ENCODE data around the gene PRR5.

PRR5 gene

DNA sequence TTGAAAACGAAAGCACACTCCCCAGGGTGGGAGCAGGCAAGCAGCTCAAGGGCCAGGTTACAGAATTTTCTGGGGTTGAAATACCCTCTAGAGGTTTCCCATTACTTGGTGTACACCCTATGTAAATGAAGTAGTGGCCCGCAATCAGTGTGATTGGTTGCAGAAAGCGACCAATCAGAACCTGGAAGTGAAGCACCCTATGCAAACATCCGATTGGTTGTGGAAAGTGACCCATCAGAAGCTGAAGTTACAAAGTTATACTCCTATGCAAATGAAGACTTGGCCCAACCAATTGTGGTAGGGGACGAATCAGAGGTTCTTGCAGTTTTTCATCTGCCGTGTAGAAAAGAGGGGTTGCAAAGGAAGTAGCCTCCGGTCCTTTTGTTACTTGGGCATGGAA lies 19.2 kb downstream of the PRR5 start:
- DNase-seq = no peak

DNA sequence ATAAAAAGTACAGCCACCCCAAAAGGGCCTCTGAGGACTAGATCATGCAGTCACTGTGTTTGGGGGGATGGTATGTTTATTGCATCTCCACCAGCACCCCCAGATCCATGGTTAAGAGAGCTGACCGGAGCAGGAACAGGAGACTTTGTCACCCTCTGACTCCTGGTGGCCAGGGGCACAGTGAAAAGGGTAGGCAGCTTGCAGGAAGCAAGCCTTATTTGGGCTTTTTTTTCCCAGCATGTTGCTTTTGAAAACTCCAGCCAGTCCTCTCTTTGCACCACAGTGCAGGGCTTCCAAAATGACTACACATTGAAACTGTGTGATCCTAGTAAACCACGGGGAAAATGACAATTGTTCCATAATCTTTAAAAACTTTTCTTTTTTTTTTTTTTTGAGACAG lies 20.6 kb downstream of the PRR5 start:
- DNase-seq = no peak

DNA sequence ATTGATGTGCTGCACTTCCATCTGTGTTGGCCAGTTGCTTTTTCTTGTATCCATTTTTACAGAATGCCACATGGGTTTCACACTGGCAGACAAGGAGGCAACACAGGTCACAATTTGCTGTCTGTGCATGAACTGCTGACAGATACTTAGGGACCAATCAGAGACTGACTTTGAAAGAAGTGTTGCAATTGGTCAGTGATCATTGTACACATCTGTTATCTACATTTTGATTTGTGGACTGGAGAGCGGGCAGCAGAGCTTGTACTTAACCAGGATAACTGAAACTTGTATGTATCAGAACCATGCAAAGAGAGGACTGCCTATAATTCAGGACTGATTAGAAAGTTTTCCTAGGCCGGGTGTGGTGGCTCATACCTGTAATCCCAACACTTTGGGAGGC lies 21.8 kb downstream of the PRR5 start:
- no peak for DNase-seq

DNA sequence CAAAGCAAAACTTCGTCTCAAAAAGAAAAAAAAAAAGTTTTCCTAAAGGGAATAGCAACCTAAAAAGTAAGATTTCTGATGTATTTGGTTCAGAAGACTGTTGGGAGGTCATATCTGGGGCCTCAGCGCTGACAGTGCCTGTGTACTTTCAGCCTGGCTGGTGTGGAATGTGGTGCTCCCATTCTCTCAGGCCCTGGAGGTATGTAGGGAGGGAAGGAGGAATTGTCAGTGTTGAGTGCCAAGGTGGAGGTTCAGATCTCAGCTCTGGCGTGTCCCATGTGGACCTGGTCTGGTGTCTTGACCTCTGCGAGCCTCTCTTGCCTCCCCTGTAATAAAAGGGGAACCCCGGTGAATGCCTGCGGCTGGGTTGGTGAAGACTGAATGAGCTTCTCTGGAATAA lies 22.4 kb downstream of the PRR5 start:
- no peak for DNase-seq

DNA sequence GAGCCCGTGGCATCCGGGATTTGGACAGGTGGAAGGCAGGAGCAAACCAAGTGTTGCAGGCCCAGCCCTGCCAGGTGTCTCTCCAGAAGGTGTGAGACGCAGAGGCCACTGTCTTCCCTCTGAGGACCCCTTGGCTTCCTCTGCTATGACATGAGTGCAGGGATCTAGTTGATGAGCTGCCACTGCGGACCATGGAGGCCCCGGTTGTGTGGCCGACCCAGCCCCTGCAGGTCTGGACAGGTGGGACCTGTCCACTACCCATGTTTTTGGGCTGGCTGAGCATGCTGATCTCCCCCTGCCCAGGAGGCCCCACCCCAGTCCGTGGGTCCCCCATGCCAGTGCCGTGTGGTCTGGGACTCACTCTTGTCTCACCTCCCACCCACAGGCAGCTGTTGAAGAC lies 22.9 kb downstream of the PRR5 start:
- DNase-seq = no peak

DNA sequence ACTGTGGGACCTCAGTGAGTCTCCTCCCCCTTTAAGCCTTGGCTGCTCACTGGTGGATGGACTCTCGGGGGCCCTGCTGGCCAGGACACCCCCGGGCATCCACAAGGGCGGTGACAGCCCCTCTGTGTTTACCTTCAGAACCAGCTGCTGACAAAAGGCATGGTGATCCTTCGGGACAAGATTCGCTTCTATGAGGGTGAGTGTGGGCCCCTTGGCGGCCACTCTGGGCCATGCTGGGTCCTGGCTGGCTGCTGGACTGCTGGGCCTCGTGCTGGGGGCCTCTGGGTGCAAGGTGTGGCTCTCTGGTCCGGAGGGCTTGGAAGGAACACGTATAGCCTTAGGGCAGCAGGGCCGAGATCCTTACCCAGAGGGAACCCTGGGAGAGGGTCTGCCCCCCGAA lies 24.4 kb downstream of the PRR5 start:
- DNase-seq = no peak

DNA sequence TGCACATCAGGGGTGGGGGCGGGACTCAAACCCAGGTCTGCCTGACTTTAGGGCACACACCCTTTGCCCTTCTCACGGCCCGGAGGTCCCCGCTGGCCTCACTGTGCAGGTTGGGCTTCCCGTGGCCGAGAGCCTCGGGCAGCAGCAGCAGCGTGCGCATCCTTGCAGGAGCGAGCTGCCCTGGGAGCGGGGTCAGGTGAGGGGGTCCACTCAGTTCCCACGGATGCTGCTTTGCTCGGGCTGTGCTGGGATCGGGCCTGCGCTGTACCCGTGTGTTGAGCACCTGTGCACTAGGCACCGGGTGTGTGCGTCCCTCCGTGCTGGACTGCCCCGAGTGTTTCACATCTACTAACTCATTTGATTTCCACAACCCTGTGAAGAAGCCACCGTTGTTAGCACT lies 25.1 kb downstream of the PRR5 start:
- DNase-seq = no peak

DNA sequence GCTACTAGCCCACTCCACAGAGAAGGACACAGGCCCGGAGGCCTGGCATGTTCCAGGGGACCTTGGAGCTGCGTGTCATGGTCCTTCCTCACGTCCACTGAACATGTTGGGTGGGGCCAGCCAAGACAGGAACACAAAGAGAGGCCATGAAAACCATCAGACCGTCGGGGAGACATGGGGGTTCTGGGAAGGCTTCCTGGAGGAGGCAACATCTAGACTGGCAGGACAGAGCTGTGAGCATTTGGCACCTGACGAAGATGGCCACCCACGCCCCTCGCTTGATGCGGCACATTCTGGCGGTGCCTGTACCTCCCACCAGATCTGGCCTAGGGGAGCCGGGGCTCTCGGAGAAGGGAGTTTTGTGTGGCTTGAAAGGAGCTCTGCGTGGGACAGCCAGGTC lies 25.7 kb downstream of the PRR5 start:
- no peak for DNase-seq

DNA sequence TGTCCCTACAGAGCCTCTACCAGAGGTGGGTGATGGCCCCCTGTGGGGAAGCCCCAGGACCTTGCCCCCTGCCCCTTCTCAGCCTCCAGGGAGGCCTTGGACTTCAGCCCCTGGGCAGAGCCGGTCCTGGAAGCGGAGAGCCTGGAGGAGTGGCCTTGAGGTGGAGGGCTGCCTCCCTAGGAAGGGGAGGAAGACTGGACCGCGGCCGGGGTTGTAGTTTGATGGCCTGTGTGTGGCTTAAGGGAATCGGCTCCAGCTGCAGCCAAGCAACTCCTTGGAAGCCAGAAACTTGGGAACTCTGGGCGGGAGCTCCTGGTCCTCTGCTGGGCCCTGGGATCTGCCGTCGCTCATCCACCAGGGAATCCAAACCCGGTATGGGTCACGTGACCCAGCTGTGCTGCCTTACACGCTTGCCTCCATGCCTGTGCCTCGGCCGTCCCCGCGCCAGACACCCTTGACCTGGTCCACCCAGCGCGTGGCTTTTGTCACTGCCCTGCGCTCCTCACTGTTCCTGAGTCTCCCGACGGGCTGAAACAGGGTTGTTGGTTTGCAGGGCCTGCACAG lies 26.8 kb downstream of the PRR5 start:
- DNase-seq = no peak

DNA sequence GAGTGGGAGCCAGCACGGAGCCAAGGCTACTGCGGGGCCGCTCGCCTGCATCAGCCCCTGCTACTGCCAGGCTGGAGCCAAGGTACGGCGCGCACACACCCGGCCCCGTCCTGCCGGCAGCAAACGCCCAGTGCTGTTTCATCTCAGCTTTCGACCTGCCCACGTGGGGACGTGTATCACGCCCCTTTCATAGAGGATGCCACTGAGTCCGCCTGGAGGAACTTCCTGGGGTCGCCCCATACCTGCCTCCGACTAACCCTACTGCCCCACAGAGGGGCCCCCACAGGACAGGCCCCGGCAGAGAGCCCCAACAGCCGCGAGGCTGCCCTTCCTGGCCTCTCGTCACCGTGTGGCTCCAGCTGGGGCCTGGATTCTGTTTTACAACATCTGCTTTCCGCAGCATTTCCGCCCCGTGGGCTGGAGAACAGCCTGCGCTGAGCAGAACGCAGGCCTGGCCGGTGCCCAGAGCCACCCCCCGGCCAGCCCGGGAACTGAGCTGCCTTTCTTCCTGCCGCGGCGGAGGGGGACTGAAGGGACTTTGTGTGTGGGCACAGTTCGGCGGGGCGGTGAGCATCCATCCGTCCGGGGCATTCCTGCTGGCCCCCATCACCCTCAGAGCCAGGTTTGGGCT lies 27.5 kb downstream of the PRR5 start:
- no peak for DNase-seq

DNA sequence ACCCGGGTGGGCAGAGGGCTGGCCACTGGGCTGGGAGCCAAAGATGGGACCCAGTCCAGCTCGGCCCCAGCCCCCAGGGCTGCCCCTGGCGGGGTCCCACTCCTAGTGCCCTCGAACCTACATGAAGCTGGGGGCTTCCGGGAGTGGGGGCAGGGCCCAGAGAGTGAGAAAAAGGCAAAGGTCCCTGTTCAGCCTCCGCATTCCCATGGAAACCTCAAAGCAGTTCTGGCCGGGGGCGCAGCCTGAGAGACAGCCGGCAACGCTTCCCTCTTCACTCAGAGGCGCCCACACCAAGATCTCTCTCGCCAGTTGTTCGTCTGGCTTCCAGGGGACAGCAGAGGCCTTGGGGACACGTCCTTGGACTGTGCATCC lies 28.0 kb downstream of the PRR5 start:
- no peak for DNase-seq

DNA sequence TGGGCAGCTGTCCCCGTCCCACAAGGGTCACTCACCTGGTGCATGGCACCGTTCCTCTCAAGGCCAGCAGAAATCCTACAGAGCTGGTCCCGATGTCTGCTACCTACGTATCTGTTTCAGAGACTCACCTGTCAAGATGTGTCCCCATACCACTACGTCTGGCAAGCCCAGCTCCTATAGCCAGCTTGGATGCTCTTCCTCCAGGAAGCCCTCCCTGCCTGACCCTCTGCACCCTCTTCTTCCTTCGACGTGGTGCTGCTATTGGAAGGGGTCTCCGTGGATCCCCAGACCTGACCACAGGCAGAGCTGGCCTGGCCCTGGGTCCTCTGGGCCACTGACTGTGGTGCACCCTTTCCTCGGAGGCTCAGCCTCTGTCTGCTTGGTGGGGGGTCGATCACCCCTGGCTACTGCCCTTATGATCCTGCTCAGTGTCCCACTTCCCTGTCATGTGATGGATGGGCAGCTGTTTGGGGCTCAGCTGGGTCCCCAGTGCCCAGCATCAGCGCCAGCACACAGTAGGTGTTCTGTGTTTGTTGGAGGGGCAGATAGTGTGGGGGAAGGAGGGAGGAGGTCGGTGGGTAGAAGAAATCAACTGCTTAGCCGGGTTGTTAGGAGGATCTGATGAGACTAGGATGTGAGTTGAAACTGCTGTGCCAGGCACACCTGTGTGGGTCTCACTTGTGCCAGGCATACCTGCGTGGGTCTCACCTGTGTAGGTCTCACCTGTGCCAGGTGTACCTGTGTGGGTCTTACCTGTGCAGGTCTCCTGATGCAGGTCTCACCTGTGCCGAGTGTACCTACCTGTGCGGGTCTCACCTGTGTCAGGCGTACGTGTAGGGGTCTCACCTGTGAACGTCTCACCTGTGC lies 28.7 kb downstream of the PRR5 start:
- no peak for DNase-seq

DNA sequence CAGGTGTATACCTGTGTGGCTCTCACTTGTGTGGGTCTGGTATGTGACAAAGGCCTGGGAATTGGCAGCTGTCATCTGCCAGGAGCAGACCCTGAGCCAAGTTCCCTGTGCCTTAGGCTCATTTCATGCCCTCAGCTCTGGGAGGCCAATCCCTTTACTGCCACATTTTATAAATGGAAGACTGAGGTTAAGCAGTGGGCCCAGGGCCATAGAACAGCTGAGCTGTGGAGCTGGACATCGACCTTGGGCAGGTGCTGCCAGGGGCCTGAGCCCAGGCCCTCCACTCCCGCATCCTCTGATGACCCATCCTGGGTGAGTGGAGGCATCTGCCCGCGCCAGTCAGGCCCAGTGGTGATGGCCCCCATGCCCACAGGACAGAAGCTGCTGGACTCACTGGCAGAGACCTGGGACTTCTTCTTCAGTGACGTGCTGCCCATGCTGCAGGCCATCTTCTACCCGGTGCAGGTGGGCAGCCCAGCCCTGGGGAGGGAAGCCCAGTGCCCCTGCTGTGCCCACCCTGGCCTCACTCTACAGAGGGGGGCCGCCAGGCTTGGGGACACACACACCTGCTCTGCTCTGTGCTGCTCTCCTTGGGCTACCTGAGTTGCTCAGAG lies 29.5 kb downstream of the PRR5 start:
- DNase-seq = no peak

DNA sequence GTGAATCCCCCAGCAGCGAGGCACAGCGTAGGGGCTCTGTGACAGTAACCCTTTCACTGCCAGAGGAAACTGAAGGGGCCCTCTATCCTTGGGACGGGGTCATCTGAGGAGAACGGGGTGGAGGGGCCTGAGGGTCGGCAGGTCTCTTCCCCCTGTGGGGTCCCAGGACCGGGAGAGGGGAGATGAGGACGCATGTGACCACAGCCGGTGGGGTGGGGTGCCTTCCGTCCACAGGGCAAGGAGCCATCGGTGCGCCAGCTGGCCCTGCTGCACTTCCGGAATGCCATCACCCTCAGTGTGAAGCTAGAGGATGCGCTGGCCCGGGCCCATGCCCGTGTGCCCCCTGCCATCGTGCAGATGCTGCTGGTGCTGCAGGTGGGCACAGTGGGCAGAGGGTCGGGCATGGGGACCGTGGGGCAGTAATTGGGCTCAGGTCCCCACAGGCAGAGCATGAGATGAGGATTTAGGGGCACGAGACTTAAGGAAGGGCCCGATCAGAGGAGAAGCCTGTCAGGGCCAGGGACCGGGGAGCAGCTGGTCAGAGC lies 30.1 kb downstream of the PRR5 start:
- DNase-seq = no peak

DNA sequence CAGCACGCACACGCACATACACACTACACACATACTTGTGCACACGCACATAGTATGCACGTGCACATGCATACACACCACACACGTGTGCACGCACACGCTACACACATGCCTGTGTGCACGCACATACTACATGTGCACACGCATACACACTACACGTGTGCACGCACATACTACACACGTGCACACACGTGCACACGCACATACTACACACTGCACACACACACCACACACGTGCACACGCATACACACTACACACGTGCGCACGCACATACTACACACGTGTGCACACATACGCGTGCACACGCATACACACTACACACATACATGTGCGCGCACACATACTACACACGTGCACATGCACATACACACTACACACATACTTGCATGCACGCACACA lies 30.7 kb downstream of the PRR5 start:
- no peak for DNase-seq

DNA sequence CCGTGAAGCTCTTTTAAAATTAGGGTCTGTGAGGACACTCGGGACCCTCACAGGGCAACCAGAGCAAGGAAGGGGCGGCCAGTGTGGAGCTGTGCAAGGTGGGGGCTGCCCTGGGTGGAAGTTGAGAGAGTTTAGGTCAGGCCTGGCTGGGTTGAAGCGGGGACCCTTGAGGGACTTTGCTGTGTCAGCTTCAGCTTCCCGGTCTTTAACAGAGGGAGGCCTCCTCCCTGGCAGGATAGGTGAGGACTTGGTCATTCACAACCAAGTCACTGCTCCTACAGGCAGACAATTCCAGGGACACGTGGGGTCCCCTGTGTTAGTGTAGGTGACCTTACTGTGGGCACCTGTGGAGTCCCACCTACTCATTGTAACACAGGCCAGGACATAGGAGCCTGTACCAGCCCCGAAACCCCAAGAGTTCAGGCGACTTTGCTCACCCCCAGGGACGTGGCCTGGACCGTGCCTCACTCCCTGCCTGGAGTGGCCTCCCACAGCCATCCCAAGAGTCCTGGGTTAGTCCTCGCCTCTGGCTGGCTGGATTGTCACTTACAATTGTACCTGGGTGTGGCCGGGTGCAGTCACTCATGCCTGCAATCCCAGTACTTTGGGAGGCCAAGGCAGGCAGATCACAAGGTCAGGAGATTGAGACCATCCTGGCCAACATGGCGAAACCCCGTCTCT lies 31.6 kb downstream of the PRR5 start:
- DNase-seq = no peak

DNA sequence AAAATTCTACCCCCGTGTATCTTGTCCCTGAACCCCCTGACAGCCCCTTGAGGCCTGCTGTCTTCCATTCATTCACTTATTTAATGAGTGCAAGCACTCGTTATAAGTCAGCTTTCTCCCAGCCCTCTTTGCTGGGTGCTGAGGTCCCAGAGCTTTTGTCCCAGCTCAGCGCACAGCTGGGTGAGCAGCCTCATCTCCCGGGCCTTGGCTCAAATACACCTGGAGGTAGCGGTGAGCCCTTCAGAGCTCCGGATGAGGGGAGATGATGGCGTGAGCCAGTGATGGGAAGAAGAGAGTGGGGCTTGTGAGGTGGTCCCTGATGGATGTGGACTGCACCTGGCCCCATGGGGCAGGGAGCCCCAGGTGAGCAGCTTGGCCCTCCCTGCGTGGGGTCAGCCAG lies 32.3 kb downstream of the PRR5 start:
- DNase-seq = no peak

DNA sequence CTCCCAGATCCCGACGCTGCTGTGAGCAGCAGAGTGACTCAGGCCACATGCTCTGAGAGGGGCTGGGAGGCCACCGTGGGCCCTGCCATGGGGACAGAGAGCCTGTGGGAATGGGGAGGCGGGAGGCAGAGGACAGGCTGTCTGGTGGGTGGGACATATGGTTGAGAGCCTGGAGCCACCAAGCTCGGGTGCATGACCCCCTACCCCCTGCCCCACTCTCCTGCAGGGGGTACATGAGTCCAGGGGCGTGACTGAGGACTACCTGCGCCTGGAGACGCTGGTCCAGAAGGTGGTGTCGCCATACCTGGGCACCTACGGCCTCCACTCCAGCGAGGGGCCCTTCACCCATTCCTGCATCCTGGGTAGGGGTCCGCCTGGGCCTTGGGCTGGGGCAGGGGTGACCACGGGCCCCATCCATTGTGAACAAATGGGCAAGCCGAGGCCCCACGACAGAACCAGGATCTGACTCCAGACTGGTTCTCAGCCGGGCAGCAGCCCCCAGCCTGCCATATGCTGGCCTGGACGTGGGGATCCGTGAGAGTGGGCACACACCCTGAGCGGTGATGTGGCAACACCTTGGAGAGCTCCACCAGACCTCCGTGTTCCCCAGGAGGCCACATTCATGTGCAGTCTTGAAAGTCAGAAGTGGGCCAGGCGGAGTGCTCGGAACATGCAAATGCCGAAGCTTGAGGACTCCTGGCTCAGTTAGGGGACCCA lies 33.0 kb downstream of the PRR5 start:
- DNase-seq = no peak

DNA sequence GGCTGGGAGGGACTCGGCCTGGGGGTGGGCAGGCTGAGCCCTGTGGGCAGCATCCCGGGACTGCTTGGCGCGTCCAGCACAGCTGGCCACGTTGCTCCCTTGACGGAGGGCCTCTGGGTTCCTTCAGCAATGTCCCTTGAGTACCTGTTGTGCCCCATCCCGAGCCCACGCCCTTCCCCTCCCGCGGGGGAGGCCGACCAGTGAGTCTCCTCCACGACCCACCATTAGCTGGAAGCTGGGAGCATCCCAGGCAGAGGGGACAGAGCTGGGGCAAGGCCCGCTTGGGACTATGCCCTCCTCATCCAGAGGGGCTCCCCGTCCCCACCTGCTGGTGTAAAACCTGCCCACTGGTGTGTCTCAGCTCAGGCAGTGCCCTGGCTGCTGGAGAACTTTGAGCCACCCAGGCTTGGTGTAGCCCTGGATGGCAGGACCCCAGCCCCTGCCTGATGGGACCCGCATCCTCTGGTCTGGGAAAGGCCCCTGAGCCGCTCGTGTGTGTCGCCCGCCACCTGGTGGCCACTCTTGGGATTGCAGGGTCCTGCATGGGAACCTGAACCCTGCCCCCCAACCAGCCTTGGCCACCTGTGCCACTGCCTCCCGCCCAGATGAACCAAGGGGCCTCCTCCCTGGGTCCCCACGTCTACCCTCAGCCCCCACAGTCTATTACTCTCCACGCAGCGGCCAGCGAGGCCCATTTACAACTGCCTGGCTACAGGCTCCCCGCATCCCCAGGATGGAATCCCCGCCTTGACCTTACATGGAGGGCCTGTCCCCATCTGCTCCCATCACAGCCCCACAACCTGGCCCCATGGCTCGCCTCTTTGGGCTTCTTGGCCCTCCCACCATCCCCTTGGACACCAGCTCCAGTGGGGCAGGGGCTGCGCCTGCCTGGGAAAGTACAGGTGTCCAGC lies 33.8 kb downstream of the PRR5 start:
- peak; percentile 91 for DNase-seq

DNA sequence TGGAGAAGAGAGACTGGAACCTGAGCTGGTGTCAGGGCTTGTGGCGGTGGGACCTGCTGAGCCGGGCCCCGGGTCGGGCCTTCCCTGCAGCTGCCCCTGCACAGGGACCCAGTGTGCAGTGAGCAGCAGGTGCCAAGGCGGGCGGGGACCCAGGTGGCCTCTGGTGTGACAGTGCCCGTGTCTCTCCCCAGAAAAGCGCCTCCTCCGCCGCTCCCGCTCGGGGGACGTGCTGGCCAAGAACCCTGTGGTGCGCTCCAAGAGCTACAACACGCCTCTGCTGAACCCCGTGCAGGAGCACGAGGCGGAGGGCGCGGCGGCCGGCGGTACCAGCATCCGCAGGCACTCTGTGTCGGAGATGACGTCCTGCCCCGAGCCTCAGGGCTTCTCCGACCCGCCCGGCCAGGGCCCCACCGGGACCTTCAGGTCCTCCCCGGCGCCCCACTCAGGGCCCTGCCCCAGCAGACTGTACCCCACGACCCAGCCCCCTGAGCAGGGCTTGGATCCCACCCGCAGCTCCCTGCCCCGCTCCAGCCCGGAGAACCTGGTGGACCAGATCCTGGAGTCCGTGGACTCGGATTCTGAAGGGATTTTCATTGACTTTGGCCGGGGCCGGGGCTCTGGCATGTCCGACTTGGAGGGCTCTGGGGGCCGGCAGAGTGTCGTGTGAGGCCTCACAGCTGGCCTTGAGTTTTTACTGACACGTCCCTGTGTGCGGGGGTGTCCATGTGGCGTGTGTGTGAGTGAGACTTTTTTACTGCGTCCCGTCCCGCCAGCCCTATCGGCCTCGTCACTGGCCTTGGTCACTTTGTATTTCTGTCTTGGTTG lies 34.8 kb downstream of the PRR5 start:
- no peak for DNase-seq
